Stimulated activated CD8-positive, alpha-beta memory T cell treated with anti-CD3 and anti-CD28 coated beads, Interleukin-2, amount 100 ng/mL, for 48 hours (primary cell): ENCODE data around the gene GPRIN3.
"Not testable (repeated sequence)": the region's sequence is repeated elsewhere in the genome, so short reads cannot be mapped to it uniquely, and the experiment has no call there.

Experiments used
- DNase-seq, 2 donors: peaks; one replicate each; pipeline ENCODE4 v3.0.0-alpha.2; 2020; ENCODE audit warnings: low read depth in 2 of 2

Gene GPRIN3

DNA sequence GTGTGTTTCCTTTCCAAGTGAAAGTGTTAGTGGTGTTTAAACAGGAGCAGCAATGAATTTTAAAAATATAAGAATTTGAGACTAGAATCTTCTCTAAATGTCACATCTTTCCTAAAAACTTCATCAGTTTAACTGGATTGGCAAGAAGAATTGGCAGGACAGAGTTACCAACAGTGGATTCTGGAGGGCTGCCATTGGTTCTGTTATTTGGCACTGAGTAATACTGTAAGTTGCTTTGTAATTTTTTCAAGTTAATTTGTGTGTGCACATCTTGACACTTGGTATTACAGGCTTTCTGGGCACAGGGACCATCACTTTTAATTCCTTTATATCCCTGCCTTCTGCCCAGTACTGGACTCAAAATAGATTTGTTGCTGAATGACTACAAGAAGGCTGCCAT lies 4.5 kb upstream of the GPRIN3 start:
- no peak for DNase-seq

DNA sequence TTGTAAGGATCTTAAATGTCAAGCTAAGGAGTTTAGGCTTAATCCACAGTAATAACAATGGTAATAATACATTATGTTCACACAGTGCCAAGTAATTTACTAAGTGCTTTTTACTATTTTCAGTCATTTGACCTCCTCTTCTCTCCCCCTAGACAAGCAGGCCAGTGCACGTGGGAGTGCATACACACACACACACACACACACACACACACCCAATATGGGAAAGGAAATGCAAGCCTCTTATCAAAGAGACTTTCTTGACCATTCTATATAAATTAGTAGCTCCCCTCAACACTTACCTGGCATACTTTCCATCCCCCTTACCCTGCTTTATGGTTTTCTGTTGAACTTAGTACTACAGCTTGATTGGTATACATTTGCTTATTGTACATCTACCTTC lies 3.8 kb upstream of the GPRIN3 start:
- no peak for DNase-seq

DNA sequence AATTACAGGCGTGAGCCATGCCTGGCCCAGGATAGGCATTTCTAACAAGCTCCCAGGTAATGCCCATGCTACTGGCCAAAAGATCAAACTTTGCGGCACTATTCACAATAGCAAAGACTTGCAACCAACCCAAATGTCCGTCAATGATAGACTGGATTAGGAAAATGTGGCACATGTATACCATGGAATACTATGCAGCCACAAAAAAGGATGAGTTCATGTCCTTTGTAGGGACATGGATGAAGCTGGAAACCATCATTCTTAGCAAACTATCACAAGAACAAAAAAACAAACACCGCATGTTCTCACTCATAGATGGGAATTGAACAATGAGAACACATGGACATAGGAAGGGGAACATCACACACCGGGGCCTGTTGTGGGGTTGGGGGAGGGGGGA lies 1.6 kb upstream of the GPRIN3 start:
- DNase-seq: not testable (repeated sequence)

DNA sequence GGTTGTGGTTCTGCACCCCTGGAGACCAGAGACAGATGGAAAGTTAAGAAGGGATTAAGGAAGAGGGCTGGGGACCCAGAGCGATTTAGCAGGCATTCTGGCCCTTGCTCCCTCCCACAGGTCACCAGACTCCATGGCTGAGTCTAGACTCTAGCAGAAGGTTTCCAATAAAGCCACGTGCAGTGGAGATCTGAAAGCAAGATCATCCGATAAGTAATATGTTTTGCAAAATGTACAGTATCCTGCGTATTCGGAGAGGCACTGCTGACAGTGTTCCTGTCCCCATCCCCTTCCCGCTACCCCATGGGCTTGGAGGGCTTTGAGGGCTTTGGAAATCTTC lies 531 bp upstream of the GPRIN3 start:
- DNase-seq: no peak

DNA sequence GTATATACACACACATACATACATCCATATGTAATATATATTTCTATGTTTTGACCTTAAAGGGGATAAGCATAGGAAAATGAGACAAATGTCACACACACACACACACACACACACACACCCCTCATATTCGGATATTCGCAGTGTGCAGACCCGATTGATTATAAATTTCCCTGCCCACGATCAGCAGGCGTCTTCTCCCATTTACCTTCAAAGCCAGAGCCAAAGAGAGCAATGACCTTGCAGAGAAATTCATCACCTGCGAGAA lies 488 bp downstream of the GPRIN3 start:
- DNase-seq: no peak

DNA sequence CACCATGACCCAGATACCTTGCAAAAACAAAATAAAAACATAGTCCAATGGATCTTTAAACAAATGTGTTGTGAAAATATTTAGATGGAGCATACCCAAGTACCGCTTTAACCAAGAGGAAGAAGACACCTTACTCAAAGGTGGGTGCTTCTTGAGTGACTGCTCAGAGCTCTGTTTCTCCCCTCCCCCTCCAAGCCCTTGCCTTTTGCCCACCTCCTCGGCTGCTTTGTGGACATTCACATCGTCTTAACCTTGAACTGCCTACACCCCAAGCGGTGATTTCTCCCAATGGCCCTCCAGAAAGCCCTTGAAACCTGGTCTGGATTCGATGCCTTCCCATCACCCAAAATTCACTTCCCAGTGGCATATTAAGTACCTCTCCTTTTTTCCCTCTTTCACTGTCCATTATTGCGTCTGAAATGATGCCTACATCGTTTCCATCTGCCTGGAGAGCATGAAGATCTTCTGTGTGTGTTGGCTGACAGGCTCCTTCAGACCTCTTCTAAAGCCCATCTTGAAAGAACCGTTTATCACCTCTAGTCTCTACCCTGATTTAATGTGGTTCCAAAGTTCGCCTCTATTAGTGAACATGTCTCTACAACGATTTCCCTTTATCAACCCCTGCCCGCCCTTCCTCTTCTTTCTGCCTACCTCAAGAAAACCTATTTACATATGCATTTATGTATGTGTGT lies 968 bp downstream of the GPRIN3 start:
- no peak for DNase-seq

DNA sequence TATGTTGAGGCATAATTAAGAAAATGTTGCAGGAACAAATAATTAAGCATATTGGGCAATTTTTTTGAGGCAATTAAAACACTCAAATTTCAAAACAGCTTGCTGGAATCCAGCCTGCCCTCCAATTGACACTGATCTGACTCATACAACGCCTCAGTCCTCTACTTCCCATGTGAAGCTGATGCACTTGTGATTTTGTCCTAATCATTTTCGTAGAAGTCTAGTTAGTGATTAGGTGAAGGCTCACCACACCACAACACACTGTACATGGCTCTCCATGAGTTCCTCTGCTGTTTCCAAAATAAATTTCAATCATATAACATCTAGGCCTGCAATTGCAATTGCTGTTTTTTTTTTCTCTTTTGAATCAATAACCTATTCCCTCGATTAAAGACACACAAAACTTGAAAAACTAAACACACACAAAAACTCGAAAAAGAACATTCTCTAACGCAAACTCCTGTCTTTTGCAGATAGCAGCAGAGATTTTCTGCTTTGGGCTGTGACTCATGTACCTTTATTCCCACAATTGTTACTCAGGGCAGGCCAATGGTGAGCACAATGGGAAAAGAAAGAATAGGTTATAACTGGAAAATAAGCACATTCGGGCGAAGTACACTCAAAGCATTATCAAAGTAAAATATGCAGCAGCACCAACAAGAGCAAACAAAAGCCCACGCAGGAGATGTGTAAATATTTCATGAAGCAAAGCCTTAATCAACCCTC lies 1.7 kb downstream of the GPRIN3 start:
- no peak for DNase-seq

DNA sequence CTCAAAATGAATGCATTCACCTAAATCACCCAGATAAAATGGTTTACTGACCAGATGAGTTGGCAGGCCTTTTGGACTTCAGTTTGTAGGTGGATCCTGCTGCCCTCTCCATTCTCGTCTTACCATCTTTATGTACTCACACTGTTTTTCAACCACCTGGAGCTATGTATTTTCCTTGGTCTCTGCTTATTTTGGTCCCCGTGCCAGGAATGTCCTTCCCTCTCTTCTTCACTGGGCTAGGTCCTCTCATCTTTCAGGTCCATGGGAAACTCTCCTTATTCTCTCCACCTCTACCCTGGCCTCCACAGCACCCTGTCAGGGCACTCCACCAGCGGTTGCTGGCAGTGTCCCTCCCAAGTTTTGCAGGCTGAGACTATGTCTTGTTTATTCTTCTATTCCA lies 2.6 kb downstream of the GPRIN3 start:
- DNase-seq: no peak

DNA sequence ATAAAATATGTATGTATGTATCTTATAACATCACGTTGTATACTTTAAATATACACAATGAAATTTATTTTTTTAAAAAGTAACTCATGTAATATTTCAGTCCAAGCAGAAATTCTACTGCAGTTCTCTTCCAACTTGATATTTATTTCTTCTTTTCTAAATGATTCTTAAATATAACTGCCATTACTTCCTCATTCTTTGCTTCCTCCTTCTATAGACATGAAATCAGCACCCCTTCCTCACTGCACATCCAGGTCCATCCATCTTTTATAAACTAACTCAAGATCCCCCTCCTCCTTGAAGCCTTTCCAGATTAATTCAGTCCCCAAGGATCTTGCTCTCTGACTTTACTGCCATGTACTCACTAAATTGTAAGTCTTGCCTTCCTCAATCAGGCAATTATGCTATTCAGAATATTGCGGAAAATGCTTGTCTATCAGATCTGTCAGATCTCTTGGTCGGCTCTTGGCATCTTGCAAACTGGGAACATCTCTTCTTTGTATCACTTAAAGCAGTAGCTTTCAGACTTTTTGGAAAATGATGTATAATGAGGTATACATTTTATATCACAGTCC lies 3.7 kb downstream of the GPRIN3 start:
- DNase-seq: no peak

DNA sequence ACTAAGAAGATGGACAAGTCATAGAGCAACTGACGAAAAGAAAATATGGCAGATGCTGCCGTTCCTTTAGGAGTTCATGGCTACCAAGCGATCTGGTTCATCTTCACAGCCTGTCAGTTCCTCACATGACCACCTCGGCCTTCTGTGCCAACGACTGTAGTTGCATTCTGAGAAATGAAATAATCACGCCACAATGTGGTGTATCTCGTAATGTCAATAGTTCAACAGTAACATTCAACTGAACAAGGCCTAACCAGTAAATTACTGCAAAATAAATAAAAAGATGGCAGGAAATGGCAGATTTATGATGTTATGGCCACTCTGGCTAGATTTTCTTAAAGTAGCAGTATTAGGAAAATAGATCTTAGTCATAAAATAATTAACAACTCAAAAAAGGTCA lies 4.4 kb downstream of the GPRIN3 start:
- no peak for DNase-seq

DNA sequence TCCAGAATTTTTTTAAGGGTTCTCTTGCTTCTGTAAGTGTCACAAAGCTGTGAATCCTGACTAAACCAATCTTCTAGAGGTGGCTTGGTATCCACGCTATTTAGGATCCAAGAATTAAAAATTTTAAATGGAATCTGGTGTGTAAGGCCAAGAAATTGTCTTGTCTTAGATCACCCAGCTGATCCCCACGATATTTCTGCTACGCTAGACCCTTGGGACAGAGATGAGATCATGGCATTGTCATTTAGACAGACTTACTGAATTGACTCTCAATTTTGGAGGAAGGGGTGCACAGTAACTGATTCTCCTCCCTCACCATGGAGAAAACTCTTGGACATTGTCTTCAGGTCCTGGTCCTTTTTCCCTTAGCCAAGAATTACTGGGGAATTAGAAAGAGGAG lies 5.7 kb downstream of the GPRIN3 start:
- no peak for DNase-seq

DNA sequence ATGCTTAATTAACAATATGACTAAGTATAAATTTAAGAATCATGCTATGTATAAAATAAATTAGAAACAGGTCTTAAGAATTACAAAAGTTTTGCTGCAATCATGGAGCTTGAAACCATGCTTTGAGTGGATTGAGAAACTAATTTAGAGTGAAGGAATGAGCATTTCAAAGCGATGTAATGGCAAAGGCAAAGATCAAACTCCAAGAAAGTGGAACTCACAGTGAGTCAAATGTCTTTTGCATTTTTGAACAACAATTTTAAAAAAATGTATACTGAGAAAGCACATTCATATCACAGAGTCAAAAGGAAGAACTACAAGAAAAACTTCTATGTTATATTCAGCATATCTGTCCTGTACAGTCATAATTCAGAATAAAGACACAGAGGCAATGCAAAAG lies 6.6 kb downstream of the GPRIN3 start:
- no peak for DNase-seq

DNA sequence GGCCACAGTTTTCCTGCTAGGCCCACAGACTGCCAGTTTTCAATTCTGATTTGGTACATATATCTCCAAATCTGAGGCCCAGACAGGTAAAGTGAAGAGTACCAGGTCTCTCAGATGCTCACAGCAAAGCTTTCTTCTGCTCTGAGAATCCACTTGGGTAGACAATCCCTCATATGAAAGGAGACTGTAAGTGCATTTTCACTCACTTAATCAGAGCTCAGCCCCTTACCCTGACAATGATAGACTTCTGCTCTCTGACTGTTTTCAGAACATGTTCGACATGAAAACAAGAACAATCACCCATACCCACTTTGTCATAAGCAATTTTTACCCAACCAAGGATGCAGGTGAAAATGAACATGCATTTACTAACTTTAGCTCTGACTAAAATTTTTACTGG lies 7.1 kb downstream of the GPRIN3 start:
- DNase-seq: no peak

DNA sequence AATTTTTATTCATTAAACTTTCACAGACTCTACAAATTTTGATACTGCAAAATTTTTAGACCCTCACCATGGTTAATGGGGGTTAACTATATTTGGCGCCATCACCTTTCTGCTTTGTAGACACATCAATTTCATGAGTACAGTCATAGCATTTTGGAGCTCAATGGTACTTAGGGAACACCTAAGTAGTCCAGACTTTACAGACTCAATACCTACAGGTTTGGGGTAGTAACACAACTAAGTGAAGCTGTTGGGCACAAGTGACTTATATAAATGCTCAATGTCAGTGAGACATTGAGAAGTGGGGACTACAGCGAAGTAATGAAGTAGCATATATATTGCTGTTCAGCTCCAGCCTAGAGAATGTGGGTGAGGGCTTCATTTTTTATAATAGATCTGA lies 7.5 kb downstream of the GPRIN3 start:
- no peak for DNase-seq

DNA sequence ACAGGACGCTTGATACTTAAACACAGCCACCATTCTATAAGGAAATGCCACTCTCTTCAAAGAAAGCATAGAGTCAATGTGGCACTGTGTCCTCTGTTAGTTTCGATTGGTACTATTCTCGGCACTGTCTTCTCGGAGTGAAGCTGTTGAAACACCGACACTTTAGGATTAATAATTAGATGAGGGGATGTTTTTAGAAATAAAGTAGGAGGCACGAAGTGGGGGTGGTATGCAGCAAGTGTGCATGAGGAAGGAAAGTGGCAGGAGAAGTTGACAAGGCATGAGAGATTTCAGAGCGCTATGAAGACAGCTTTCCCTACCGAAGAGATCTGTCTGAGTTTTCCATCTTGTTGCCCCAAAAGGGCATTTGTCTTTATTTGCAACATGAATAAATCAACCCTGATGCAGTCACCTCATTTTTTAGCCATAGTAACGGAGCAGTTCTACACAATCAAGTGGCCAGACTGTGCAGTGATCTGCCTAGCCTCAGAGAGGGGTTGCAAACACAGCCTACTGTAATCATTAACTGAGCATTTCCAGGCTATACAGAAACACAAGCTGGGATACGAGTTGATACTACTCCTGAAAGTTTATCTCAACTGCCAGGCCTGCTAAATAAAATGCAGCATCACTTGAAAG lies 8.3 kb downstream of the GPRIN3 start:
- DNase-seq: no peak

DNA sequence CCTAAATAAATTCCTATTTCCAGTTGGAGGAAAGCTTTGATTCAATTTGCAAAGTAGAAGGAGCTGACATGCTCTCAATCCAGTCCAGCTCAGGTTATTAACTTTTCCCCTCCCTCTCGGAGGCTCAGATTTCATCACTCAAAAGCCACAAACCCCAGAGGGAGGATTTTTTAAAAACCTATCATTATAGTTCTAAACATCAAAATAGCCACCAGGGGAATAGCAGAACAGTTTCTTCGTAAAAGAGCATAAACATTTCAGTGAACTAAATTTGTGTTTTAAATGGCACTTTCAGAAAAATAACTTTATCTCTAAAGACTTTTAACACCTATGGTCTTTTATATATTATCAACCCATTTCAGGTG lies 8.8 kb downstream of the GPRIN3 start:
- DNase-seq: no peak

DNA sequence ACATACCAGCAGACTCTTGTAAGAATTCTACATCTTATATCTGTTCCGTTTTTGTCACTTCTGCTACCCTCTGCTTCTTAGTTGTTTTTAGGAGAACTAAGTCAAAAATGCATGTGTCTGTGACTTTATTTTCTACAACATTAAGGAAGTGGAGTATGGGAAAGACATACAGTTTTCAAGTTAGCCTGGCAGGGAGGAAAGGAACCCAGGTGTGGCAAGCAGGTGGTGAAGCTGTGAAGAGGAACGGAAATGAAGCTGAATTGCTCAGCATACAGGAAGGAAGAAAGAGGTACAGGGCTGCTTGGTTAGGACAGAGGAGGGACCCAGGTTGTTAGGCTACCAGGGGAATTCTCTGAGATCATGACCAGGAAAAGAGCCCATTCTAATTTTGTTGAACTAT lies 9.4 kb downstream of the GPRIN3 start:
- no peak for DNase-seq

DNA sequence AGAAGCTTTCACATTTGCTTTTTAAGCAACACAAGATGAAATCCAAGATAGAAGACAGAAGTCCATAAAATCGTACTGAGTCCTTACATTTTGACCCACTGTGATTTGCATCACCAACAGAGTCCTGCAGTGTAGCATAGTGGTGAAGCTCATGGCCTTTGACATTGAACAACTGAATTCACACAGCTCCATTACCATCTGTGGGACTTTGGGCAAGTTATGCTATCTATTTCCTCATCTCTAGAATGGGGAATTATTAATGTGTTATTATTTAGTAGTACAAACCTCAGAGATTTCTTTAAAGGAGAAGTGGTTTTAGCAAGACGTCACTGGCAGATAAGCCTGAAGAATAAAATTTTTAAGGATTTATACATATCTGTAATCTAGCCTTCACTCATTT lies 10.7 kb downstream of the GPRIN3 start:
- DNase-seq: no peak

DNA sequence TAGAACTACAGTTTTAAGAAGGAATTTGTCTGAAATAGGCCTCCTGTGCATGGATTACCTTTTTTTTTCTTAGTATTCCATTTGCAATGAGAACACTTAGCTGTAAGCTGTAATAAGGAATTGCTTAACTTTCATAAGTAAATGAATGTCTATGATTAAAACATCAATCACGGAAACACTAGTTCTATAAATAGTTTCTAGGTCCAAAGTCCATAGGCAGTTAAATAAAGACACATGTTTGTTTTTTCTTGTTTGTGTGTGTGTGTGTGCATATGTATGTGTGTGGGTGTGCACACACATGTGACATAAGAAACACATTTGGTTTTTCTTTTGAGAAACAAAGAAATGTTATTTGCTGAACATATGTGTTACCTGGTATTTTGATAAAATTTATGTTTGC lies 11.2 kb downstream of the GPRIN3 start:
- DNase-seq: no peak

DNA sequence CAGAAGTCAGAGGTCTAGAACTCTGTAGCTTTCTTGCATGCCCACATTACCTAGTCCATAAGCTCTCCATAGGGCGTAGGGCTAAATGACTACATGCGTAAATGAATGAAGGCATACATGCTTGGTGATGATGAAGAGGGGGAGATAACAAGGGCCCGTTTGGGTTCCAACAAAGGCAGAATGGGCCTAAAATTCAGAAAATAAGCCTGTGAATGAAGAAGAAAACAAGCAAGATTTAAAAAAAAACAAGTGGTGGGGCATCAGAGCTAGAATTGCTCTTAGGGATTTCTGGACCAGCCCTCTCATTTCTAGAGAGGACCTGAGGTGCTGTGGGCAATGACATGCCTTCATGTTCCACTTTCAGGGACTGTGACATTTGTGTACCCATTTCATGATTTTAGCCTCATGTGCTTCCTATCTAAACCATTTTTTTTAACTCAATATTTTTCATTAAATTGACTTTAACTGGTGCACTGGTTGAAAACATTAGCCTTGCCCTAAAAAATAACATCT lies 12.1 kb downstream of the GPRIN3 start:
- DNase-seq: no peak

DNA sequence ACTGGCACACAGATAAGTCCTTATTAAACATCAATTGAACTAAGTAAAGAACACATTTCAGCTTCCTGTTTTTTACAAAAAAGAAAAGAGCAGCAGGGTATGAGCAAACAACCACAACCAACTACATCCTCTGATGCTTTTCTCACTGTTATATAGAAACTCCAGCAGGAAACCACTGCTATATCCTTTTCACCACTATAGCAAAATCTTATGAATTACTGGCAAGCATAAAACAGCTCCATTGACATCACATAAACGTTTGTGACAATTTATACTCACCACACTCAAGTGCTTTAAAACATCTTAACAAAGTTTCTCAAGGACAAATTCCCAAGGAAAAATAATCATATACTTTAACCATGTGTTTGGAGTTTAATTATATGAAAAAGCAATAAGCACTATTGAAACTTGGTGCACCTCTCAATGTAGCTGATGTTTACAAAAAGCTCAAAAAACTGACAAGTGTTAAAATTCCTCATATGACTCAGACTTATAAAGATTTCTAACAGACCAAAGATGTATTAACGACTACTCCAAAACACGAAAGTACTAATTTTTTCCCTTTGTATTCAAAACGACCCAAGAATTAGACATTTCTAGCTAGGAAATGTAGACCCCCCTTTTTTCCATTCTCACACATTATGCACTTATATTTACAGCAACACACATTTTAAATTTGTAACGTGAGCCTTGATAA lies 12.9 kb downstream of the GPRIN3 start:
- no peak for DNase-seq

DNA sequence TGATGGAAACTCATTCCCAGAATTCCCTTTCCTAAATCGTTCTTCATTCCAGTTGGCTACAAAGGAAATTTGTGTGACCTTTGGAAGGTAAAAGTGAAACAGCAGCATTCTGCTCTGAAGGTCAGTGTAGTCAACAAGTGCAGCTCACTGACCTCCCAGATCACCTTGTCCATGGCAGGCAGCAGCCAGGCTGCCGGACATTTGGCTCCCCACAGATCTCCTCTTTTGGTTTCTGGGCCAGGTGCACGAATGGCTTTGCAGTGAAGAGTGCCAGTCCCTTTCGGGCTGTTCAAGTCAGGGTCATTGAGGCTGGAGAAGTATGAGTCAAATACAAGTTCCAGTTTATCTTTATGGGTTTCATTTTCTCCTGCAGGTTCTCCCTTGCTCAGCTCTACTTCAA lies 14.3 kb downstream of the GPRIN3 start:
- DNase-seq: no peak
